ENCODE measurements around the gene SAG.
A peak's percentile ranks its signal among the peaks of the same experiment; 100 is the strongest.
"Not testable (repeated sequence)": the region's sequence is repeated elsewhere in the genome, so short reads cannot be mapped to it uniquely, and the experiment has no call there.

Gene SAG

DNA sequence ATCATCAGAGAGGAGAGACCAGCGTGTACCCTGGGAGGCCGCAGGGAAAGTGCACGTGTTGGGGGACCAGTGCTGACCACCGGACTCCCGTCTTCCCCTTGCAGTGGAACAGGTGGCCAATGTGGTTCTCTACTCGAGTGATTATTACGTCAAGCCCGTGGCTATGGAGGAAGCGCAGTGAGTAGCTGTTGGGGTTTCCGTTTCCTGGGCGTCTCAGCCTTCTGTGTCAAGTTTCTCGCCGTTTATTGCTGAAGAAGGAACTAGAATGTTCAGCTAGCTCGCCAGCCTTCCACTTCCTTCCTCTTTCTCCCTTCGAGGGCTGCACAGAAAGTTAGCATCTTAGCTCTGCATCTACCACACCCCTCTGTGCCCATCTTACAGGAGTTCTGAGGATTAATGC is 23.9 kb downstream of the SAG start:
- DNase-seq (ENCODE audit: low read depth) = no peak

DNA sequence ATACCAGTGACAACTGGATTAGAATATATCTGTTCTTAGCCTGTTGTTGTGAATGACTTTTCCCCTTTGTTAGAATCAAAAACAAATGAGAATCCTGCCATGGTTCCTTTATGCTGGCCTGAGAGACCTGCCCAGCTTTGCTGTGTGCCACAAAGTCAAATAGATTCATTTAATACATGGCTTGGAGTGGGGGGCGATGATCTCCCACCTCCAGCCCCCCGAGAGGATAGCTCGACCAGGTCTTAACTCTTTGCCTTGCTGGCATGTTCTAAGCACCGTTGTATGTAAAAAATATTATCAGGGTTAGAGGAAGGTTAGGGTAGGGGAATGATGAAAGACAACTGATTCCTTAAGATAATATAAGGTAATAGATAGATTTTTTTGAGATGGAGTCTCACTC is 24.5 kb downstream of the SAG start:
- DNase-seq (ENCODE audit: low read depth) = no peak

DNA sequence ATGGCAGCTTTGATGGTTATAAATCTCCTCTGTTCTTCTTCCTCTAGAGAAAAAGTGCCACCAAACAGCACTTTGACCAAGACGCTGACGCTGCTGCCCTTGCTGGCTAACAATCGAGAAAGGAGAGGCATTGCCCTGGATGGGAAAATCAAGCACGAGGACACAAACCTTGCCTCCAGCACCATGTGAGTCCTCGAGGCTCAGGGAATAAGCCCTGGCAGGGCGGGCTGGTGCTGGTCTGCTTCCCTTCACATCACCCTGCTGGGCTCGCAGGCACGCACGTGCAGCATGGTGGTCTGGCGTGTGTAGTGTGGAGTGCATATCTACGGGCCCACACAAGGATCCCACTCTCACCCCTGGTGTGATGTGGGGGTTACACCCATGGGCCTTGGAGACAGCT is 27.3 kb downstream of the SAG start:
- DNase-seq (ENCODE audit: low read depth) = no peak

DNA sequence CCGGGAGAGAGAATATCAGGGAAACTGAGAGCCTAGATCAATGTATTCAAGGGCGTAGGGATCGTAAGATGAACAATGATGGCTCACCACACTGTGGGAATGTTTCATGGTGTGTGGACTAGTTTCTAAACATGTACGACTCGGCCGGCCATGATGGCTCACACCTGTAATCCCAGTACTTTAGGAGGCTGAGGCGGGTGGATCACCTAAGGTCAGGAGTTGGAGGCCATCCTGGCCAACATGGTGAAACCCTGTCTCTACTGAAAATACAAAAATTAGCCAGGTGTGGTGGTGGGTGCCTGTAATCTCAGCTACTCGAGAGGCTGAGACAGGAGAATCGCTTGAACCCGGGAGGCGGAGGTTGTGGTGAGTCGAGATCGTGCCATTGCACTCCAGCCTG is 28.5 kb downstream of the SAG start:
- DNase-seq (ENCODE audit: low read depth) = not testable (repeated sequence)

DNA sequence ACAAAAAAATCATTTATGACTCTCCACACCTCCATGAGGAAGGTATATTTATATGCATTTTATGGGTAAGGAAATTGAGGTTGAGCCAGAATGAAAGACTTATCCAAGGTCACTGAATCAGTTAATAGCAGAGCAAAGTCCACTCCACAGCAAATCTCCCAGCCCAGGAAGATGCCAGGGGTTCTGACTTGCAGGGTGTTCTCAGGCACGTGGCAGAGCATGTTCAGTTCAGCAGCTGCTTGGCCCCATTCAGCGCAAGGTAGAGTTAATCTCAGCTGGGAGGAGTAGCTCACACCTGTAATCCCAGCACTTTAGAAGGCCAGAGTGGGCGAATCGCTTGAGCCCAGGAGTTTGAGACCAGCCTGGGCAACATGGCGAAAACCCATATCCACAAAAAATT is 28.9 kb downstream of the SAG start:
- DNase-seq (ENCODE audit: low read depth) = no peak

DNA sequence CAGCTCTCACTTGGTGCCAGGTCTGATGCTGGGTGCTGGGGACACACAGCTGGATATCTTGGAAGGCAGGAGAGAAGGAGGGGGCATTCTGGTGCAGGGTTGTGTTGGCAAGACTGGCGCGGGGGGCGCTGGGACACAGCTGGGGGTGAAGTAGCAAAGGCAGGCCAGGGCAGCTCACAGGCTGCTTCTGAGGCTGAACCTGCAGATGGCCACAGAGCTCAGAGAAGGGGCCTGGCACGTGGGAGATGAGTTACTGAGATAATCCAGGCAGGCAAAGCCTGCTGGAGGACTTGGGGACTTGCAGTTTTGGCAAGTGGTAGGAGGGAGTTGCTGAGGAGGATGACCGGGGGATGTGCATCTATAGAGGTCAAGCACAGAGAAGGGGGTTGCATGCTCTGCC is 30.4 kb downstream of the SAG start:
- no peak for DNase-seq (ENCODE audit: low read depth)

DNA sequence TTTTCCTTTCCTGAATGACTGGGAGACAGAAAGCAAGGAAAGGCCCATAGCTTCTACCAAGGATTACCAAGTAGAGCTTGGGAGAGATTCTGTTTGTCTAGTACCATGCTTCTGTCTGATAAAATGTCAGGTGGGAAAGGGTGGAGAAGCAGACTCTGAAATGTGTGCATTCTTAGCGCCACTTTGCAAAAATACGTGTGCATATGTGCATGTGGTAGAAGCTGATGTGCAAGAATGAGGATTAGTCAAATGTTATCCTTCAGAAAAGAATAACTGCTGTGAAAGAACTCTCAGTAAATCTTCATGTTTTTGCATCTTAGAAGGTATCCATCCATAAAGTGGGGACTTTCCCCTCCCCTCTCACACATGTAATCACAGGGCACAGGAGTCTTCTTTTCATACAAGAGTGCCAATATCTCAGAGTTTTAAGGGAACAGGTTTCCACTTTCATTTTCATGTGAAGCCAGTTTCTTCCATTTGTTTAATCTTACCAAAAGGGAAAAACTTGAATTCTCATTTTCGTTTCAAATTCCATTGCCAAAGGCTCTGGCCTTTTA is 31.3 kb downstream of the SAG start:
- DNase-seq (ENCODE audit: low read depth) = no peak

DNA sequence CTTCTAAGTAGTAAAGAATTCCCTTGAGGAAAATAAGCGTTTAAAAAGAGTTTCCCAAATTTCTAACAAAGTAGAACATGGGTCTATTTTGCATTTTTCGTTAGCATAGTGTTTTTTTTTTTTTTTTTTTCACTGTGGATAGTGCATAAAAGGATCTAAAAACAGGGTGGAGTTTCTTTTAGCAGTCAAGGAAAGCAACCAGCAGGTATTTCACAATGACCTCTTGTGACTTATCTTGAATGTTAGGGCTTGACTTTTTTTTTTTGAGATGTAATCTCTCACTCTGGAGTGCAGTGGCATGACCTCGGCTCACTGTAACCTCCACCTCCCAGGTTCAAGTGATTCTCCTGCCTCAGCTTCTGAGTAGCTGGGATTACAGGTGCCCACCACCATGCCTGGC is 31.8 kb downstream of the SAG start:
- no peak for DNase-seq (ENCODE audit: low read depth)

DNA sequence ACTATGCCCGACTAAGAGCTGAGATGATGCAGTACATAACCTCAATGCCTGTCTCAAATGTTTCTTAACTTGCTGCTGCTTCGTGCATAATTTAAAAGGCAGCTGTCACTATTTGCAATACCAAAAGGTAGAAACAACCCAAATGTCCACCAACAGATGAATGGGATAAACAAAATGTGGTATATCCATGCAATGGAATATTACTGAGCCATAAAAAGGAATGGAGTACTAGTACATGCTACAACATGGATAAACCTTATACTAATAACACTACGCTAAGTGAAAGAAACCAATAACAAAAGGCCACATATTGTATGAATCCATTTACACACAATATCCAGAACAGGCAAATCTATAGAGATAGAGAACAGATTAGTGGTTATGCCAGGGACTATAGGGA is 33.7 kb downstream of the SAG start:
- DNase-seq (ENCODE audit: low read depth) = no peak

DNA sequence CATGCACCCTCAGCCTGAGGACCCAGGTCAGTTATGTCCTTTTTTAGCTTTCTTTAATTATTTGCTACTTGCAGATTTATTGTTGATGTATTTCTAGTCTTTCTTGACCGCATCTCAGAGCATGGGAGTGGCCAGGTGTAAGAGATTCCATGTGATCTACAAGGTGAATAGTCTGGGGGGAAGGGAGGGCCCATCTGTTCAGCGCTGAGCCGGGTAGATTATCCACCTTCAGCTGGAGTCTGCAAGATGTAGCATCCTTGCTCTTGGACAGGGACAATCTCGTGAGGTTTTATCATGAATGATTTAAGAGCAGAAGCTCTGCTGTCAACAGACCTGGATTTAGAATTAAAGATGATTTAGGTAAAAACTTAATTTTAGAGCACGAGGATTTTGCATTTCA is 34.7 kb downstream of the SAG start:
- no peak for DNase-seq (ENCODE audit: low read depth)

DNA sequence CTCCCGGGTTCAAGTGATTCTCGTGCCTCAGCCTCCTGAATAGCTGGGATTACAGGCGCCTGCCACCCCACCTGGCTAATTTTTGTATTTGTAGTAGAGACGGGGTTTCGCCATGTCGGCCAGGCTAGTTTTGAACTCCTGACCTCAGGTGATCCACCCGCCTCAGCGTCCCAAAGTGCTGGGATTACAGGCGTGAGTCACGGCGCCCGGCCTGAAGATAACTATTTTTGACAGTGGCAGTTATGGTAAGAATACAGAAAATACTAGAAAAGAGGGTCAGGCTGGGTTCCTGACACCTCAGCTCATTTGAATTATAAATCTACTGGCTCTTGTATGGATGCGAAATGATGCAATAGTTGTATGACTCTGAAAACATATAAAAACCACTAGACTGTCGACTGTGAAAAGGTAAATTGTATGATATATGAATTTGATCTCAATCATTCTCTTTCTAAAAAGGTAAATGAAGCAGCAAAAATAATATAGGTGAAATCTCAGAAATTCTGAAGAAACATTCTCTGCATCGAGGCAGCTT is 35.6 kb downstream of the SAG start:
- DNase-seq (ENCODE audit: low read depth) = no peak

DNA sequence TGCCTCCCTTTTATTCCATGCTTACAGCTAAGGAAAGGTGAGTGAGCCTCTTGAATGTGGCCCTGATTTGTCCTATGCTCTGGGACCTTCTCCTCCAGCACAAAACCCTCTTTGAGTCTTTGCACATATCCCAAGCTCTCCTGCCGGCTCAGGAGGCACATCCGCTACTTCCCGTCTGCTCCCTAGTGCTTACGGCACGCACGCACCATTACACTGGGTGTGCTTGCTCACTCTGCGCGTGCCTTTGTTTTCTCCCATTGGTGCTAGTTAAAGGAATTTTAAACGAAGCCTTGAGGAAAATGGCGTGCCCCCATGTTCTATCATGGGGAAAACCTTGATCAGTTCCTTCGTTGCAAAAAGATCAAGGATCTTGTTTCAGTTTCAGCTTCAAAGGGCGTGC is 38.8 kb downstream of the SAG start:
- DNase-seq (ENCODE audit: low read depth) = no peak

DNA sequence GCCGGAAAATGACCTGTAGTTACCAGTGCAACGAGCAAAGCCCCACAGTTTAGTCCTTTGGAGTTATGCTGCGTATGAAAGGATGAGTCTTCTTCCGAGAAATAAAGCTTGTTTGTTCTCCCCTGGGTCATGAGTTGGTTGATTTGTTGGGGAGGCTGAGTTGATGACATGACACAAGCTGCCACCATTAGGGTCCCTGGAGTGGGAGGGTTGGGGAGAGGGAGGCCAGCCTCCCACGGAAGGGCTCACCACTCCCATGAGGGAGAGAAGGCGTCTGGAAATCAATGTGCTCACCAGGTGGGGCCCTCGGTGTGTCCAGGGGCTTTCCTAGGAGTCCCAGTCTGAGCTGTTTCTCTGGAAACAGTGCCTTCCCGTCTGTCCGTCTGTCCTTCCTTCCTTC is 39.3 kb downstream of the SAG start:
- no peak for DNase-seq (ENCODE audit: low read depth)

DNA sequence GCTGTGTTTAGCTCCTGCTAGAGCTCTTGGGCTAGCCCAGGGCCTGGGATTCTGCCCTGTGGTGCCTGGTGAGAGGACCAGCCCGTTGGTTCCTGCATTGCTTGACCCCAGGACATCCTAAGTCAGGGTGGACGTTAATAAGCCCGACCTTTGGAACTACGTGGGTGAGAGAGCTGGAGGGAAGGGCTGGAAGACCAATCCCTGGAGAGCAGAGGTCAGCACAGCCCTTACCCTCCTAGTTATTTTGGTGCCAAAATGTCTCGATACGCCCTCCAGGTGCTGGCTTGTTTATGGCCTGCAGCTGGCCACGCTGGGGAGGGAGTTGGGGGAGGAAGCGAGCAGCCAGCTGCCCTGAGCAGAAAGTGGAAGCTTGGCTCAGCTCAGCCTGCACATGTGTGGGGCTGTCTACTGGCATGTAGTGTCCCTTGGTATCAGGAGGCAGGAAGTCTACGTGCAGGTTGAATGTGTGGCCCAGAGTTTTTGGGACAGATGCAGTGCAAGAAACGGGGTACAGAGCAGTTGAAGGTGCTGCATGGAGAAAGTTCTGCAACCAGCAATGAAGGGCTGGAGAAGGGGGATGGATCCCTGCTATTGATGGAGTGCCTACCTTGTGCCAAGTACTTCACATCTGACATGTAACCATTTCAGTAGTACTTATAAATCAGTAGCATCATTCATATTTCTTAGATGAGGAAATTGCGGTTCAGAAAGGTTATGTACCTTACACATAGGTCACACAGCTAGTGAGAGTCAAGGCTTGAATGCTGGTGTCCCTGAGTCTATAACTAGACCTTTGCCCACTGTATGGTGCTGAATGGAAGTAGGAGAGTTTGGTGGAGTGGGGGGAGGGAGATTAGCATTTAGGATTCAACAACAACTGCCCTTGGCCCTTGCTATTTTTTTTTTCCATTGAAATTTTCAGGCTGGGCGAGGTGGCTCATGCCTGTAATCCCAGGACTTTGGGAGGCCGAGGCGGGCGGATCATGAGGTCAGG is 41.7 kb downstream of the SAG start:
- no peak for DNase-seq (ENCODE audit: low read depth)

DNA sequence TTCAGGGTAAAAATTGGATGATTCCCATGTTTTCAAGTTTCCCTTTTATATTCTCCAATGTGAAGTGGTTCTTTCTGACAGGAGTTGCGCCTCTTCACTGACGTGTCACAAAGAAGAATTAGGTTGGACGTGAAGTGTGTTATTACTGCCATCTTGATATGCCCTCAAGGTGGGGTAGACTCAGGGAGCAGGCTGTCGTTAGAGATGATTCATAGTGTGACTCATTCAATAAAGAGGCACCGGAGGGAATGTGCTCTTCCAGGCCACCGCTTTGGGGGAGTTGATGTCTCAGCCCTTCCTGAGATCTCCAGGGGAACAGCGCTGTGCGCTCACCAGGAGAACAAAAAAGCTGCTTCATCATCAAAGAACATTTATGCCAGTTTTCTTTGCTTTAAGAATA is 43.1 kb downstream of the SAG start:
- DNase-seq (ENCODE audit: low read depth) = peak; percentile 99

DNA sequence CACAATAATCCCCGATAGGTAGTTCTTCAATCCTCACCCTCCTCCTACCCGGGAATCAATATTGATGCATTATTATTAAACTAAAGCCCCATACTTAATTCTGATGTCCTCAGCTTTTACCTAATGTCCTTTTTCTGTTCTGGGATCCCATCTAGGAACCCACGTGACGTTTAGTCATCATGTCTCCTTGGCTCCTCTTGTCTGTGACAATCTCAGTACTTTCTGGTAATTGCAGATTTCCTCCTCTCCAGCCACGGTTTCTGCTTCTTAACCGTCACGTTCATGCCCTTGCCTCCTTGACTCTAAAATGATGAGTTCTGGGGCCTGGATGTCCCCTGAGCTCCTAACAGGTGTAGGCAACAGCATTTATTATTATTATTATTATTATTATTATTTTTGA is 43.8 kb downstream of the SAG start:
- peak; percentile 66 for DNase-seq (ENCODE audit: low read depth)

DNA sequence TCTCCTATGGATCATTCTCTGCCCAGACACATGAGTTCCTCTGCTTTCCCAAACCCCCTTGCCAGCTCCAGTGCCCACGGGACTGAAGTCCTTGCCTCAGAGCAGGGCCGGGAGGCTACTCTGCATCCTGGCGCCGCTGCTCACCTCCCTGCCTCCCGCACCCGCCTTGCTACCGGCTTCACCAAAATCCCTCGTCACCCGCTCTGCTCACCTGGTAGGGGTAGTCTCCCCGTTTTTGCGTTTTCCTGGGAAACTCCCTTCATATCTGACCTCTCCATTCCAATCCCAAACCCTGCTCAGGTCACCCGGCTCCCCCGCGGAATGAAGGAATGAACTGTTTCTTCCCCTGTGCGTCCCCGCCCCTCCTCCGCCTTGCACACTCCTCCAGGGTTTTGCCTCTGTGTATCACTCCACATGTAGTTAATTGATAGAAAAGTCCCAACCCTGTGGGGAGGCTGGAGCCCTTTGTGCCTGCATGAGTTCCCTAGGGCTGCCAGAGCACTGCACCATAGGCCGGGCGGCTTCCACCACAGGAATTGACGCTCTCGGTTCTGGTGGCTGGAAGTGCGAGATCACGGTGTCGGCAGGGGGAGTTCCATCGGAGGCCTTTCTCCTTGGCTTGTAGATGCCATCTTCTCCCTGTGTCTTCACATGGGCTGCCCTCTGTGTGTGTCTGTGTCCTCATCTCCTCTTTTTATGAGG is 44.7 kb downstream of the SAG start:
- no peak for DNase-seq (ENCODE audit: low read depth)

DNA sequence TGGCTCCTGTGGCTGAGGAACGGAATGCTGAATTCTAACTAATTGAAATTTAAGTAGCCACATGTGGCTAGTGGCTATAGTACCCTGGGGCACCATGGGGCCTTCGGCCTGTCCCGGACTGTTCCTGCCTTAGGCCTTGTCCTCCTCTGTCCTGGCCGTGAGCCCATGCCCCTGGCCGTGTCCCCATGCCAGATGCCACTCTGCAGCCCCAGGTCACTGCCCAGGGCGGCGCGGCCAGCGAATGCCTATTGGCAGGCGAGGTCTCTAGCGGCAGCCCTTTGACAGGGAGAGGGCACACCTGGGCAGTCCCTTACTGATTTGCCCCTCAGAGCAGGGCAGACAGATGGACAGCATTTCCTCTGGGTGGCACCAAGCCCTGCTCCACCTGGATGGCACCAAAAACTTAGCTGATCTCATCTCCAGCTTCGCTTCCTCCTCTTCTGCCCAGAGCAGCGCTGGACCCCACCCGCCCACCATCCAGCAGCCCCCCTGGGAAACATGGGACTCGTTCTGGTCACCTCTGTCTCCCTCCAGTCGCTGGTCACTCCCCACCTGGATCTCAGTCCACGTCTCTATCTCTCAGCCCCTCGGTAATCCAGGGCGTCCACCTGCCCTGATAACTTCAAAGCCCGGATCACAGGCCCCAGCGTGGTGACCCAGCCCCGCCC is 45.6 kb downstream of the SAG start:
- no peak for DNase-seq (ENCODE audit: low read depth)

DNA sequence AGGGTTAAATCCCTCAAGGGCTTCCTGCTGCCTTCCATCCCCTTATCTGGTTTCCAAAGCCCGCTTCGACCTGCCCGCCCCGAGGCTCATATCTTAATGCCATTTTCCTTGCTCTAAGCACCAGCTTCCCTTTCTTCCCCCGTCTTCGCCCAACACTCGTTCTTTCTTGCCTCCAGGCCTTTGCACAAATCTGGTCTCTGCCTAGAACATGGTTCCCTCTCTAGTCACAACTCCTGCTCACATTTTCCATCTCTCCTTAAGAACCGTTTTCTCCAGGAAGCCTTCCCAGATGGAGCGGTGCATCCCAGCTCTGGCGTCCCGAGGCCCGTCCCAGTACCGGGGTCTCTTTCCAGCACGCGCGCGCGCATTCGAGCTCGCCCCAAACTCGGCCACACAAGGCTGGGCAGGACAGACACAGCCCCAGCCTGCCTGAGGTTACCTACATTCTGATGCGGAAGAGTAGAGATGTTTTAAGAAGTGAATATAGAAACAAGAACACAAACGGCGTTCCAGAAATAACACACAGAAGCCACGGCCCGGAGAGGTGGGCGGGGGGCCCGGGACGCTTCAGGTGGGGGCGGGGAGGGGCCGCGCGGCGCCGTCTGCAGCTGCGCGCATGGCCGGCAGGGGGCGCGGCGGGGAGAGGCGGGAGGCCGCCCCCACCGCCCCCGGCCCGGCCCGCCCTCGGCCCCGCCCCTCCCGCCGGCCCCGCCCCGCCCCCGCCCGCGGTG is 46.3 kb downstream of the SAG start, which contains the start of gene DGKD:
Gene DGKD (plus strand): TSS at position 726 of the 731 bp plus-strand sequence. CDS start 25 bp downstream, outside the sequence.
- peak; percentile 61 for DNase-seq (ENCODE audit: low read depth)

DNA sequence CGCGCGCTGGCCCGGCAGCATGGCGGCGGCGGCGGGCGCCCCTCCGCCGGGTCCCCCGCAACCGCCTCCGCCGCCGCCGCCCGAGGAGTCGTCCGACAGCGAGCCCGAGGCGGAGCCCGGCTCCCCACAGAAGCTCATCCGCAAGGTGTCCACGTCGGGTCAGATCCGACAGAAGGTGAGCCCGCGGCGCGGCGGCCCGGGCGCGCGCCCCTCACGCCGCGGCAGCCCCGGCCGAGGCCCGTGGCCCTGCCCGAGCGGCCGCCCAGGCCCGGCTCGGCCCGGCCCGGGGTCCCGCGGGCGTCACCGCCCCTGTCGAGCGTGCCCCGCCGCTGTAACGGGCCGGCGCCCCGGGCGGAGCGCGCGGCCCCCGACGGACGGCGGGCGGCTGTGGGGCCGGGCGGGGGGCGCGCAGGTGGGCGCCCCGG is 46.9 kb downstream of the SAG start:
- no peak for DNase-seq (ENCODE audit: low read depth)

DNA sequence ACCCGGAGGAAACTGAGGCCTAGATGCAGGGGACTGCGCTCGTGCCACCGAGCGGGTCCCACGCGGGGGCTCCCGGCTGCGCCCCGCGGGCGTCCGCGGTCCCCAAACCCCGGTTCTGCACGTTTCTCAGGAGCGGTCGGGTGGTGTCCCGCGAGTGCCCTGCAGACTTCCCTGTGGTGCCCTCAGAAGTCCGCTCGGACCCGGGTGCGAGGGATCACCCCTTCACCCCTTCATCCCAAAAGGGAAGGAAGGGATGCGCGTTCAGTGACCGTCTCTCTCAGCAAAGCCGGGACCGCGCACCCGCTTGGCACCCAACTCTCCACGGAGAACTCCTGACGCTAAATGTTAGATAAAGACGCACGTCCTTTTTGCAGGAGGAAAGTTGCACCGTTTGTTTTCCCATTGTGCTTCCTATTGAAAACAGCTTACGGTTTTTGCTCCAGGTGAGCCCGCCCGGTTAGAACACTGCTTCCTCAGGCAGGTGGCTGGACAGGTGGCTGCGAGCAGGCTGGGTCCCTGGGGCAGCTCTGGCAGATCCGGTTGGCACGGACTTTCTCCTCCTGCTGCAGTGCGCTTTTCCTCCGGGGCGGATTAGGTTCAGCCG is 47.5 kb downstream of the SAG start:
- DNase-seq (ENCODE audit: low read depth) = peak; percentile 42

Measured in ELR (cell line).